HFFc6 (cell line): ENCODE data around the gene NFATC2. TPM values are rescaled to one million over a fixed set of nuclear protein-coding genes. Genes with fewer than 3 reads are reported as not detected.

ENCODE experiments used
- DNase-seq: peaks from one replicate; pipeline ENCODE4 v3.0.0-alpha.2; 2018
- H3K27ac Mint-ChIP-seq: 2 replicates; pipeline ENCODE4 v1.8.0; 2020; ENCODE audit warnings: mild to moderate bottlenecking, mixed read lengths
- H3K27me3 Mint-ChIP-seq: 2 replicates; pipeline ENCODE4 v1.8.0; 2021; ENCODE audit warnings: mild to moderate bottlenecking, moderate library complexity, mixed read lengths; ENCODE audit not compliant: insufficient read depth
- H3K36me3 Mint-ChIP-seq: 2 replicates; pipeline ENCODE4 v1.8.0; 2021; ENCODE audit warnings: low read depth, mixed read lengths
- H3K4me1 Mint-ChIP-seq: 2 replicates; pipeline ENCODE4 v1.8.0; 2020; ENCODE audit warnings: low read depth, mixed read lengths
- H3K4me3 Mint-ChIP-seq: 2 replicates; pipeline ENCODE4 v1.8.0; 2020; ENCODE audit warnings: mild to moderate bottlenecking, moderate library complexity, mixed read lengths
- H3K9me3 Mint-ChIP-seq: 2 replicates; pipeline ENCODE4 v1.8.0; 2020; ENCODE audit warnings: mild to moderate bottlenecking, mixed read lengths
- CTCF ChIP-seq: fragments of 200-600 bp; sonication (generic); IDR thresholded peaks from 2 replicates; pipeline ENCODE4 v1.5.0; 2021; ENCODE audit warnings: antibody characterized with exemption, mild to moderate bottlenecking
- total RNA-seq, 6 experiments: library from RNA; stranded (reverse); fragmentation: NEBNext Ultra II Directional; extraction: Animal tissue kit (Norgen Biotek cat#: 25700); gene quantifications; 2 replicates in 1 of 6; 3 replicates in 5 of 6; pipeline ENCODE4 v1.2.3, GENCODE V29; 2021

The NFATC2 gene
- total RNA-seq, 6 experiments from 2014 or later = 0.50 to 1.1 (median 0.84) TPM

- H3K4me3 Mint-ChIP-seq = peak overlapping the region; percentile 52
- H3K9me3 Mint-ChIP-seq = peaks cover 14% of the 10 kb centered on the region
- peaks cover 55% of the 10 kb centered on the region for H3K4me1 Mint-ChIP-seq
- H3K27me3 Mint-ChIP-seq = no peaks in the 10 kb centered on the region; the same call in 1 of the 2 replicates
- no peak for TF ChIP-seq CTCF
- peaks cover 14% of the 10 kb centered on the region for H3K36me3 Mint-ChIP-seq
- DNase-seq = no peak
- peak overlapping the region; percentile 83 for H3K27ac Mint-ChIP-seq
Measured at GRCh38 chr20:51359947-51360346, 182.6 kb downstream of the NFATC2 start.

- no peak for DNase-seq
Measured at GRCh38 chr20:51359401-51359800, 183.1 kb downstream of the NFATC2 start.

GRCh38 chr20:51358032-51358724, 184.3 kb downstream of the NFATC2 start:
- Mint-ChIP-seq H3K27me3 (no peaks in the 10 kb centered on the region; the same call in 1 of the 2 replicates), H3K4me3 (no peak overlapping the region), H3K4me1 (peaks cover 58% of the 10 kb centered on the region), H3K27ac (no peak overlapping the region), H3K9me3 (peaks cover 5% of the 10 kb centered on the region), H3K36me3 (peaks cover 5% of the 10 kb centered on the region)
- no peak for DNase-seq
- TF ChIP-seq CTCF = no peak

More at GRCh38 chr20:51359401-51359800, 183.1 kb downstream of the NFATC2 start:
- TF ChIP-seq CTCF = no peak
- Mint-ChIP-seq H3K4me1 (peaks cover 56% of the 10 kb centered on the region), H3K27ac (peak overlapping the region; percentile 41; the same call in 1 of the 2 replicates), H3K27me3 (no peaks in the 10 kb centered on the region; the same call in 1 of the 2 replicates), H3K4me3 (no peak overlapping the region), H3K36me3 (peaks cover 14% of the 10 kb centered on the region), H3K9me3 (peaks cover 14% of the 10 kb centered on the region)

- H3K36me3 Mint-ChIP-seq = no peaks in the 10 kb centered on the region
- no peak overlapping the region for H3K27ac Mint-ChIP-seq
- DNase-seq = no peak
- TF ChIP-seq CTCF = no peak
- H3K27me3 Mint-ChIP-seq = no peaks in the 10 kb centered on the region; the same call in 1 of the 2 replicates
- no peaks in the 10 kb centered on the region for H3K9me3 Mint-ChIP-seq
- H3K4me3 Mint-ChIP-seq = no peak overlapping the region
- H3K4me1 Mint-ChIP-seq = peaks cover 63% of the 10 kb centered on the region
Measured at GRCh38 chr20:51357543-51357942, 185.0 kb downstream of the NFATC2 start.

- Mint-ChIP-seq H3K4me3 (no peak overlapping the region), H3K9me3 (no peaks in the 10 kb centered on the region), H3K27me3 (no peaks in the 10 kb centered on the region; the same call in 1 of the 2 replicates), H3K27ac (no peak overlapping the region), H3K4me1 (peaks cover 64% of the 10 kb centered on the region), H3K36me3 (no peaks in the 10 kb centered on the region)
- no peak for DNase-seq
- TF ChIP-seq CTCF = no peak
Measured at GRCh38 chr20:51356871-51357270, 185.6 kb downstream of the NFATC2 start.
